Small intestine (tissue), 7 donors: ENCODE results near the gene WDFY2. TPM values are rescaled to one million over a fixed set of nuclear protein-coding genes. Genes with fewer than 3 reads are reported as not detected.
"Not testable (repeated sequence)": the region's sequence is repeated elsewhere in the genome, so short reads cannot be mapped to it uniquely, and the experiment has no call there.

Experiments
- DNase-seq, 2 donors: peaks; one replicate each; pipeline versions ENCODE4 v3.0.0 to v3.0.0-alpha.2; 2013
- FAIRE-seq: peaks from 2 replicates; lab custom pipeline; 2012; peaks lifted over from hg19 to GRCh38; lab: Jason Lieb, UNC
- H3K27ac ChIP-seq, 3 donors: one replicate each; pipeline ENCODE4 v1.5.1; 2013; ENCODE audit warnings: low read length in 2 of 3, mild to moderate bottlenecking in 2 of 3, control low read depth in 1 of 3, inconsistent platforms in 1 of 3, low read depth in 1 of 3, moderate library complexity in 1 of 3
- H3K27me3 ChIP-seq, 3 donors: one replicate each; pipeline ENCODE4 v1.6.1; 2013; ENCODE audit warnings: low read length in 3 of 3, inconsistent platforms in 1 of 3; ENCODE audit not compliant: control insufficient read depth in 3 of 3, insufficient read depth in 3 of 3
- H3K36me3 ChIP-seq, 3 donors: one replicate each; pipeline ENCODE4 v1.6.1; 2013; ENCODE audit warnings: low read length in 3 of 3, inconsistent platforms in 1 of 3, low read depth in 1 of 3, mild to moderate bottlenecking in 1 of 3, moderate library complexity in 1 of 3; ENCODE audit not compliant: control insufficient read depth in 3 of 3, insufficient read depth in 2 of 3
- H3K4me1 ChIP-seq, 3 donors: one replicate each; pipeline ENCODE4 v1.6.1; 2013; ENCODE audit warnings: low read length in 2 of 3, inconsistent platforms in 1 of 3, low read depth in 1 of 3, mild to moderate bottlenecking in 1 of 3, moderate library complexity in 1 of 3; ENCODE audit not compliant: control insufficient read depth in 3 of 3, insufficient read depth in 2 of 3
- H3K4me3 ChIP-seq, 3 donors: one replicate each; pipeline ENCODE4 v1.5.1; 2013; ENCODE audit warnings: low read length in 3 of 3, control low read depth in 1 of 3, inconsistent platforms in 1 of 3, low read depth in 1 of 3, mild to moderate bottlenecking in 1 of 3, moderate library complexity in 1 of 3
- H3K9me3 ChIP-seq, 2 donors: one replicate each; pipeline ENCODE4 v1.6.1; 2013; ENCODE audit warnings: low read depth in 1 of 2, low read length in 1 of 2; ENCODE audit not compliant: control insufficient read depth in 2 of 2, insufficient read depth in 1 of 2
- WGBS, 3 donors: extraction: QIAGEN DNeasy Blood & Tissue Kit; methylation state at CpG; one replicate each; pipeline ENCODE4 v1.1.7; 2013; 5-methylcytosine and 5-hydroxymethylcytosine counted together
- polyA plus RNA-seq, 4 donors: library from polyadenylated mRNA; stranded (reverse) in 3 of 4; unstranded in 1 of 4; fragments of 200-250 nt in 3 of 4; fragments of 120-200 nt in 1 of 4; gene quantifications; one replicate each; pipeline versions ENCODE4 v1.2.1 to v1.2.3, GENCODE V29; 2013
- donor health status: healthy with polysubstance abuse.
- donor health status: control.
- donor health status: control.
- donor health status: Bipolar disorder and iron deficiency.
- donor health status: healthy.

Gene WDFY2
- polyA plus RNA-seq, 4 donors = 0.81 to 5.4 (median 1.7) TPM

DNA sequence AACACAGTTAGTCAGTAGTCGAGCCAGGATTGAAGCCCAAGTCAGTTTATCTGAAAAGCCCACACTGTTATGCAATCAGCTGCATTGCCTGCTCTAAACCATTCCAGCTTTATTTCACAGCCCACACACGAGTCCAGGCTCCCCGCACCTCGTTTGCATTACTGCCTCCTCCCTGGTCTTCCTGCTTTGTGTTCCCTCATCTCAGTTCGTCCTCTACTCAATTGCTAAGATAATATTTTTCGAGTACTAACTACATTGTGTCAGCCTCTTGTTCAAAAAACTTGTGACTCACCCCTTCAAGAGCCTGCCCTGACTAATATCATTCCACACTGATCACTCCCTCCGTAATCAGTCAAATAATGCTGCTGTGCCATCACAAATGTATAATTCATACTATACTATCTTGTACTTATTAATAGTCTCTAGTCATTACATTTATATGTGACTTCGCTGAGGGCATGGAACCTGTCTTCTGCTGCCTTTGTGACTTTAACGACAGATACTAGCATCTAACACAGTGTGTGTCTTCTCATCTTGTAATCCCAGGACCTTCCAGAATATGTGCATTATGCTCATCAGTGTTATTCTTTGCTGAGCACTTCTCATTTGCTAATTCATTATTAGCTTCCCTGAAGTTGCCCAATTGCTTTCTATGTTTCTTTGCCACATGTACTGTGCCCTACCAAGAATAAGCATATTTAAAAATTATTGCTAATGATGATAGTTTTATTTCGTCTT lies 26.2 kb upstream of the WDFY2 start:
- FAIRE-seq (no peak), DNase-seq (no peak)
- H3K4me1 ChIP-seq = no peaks in the 10 kb centered on the region
- H3K36me3 ChIP-seq = no peaks in the 10 kb centered on the region
- no peaks in the 10 kb centered on the region for H3K27me3 ChIP-seq
- H3K9me3 ChIP-seq = no peaks in the 10 kb centered on the region
- no peak overlapping the region for H3K27ac ChIP-seq
- 56 to 65% (median 62%) methylated on average over 10 of the region's 10 CpGs for WGBS, 3 donors
- no peak overlapping the region for H3K4me3 ChIP-seq

GRCh38 chr13:51559946-51560735 lies 24.1 kb upstream of the WDFY2 start:
- Histone ChIP-seq H3K4me1 (no peaks in the 10 kb centered on the region), H3K9me3 (no peaks in the 10 kb centered on the region), H3K36me3 (no peaks in the 10 kb centered on the region), H3K27ac (no peak overlapping the region), H3K27me3 (no peaks in the 10 kb centered on the region), H3K4me3 (no peak overlapping the region)
- WGBS, 3 donors = 50 to 55% (median 52%) methylated on average over 1 of the region's 1 CpG
- FAIRE-seq = no peak
- no peak for DNase-seq

DNA sequence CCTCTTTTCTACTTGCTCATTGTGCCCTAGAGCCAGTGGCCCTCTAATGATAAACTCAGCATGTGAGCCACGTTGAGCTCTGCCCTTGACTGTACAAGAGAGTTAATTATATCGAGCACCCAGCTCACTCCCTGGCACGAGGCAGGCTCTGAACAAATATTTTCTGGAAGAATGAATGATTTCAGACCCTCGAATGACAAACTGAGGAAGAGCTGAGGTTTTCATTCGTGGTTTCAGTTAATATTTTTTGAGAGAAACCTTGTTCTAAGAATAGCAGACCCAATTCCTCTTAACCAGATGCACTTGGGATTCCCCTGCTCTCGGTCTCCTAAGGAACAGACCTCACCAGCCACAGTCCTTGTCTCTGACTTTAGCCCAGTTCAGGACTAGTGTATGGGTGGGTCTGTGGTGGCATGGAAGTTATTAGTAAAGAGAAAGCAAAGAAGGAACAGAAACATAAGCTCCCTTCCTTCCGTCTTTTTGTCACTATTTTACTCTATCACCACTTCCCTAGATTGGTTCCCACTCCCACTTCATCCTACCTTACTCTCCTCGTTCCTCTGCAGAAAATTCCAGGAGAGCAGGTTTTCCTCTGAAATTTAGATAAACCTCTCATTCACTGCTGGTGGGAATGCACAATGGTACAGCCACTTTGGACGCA lies 22.1 kb upstream of the WDFY2 start:
- Histone ChIP-seq H3K9me3 (peaks cover 0 to 3% of the 10 kb centered on the region in 2 donors), H3K36me3 (no peaks in the 10 kb centered on the region), H3K4me1 (no peaks in the 10 kb centered on the region), H3K27ac (no peak overlapping the region), H3K4me3 (no peak overlapping the region), H3K27me3 (no peaks in the 10 kb centered on the region)
- FAIRE-seq (no peak), DNase-seq (no peak)
- WGBS, 3 donors = 64 to 80% (median 65%) methylated on average over 9 of the region's 9 CpGs

DNA sequence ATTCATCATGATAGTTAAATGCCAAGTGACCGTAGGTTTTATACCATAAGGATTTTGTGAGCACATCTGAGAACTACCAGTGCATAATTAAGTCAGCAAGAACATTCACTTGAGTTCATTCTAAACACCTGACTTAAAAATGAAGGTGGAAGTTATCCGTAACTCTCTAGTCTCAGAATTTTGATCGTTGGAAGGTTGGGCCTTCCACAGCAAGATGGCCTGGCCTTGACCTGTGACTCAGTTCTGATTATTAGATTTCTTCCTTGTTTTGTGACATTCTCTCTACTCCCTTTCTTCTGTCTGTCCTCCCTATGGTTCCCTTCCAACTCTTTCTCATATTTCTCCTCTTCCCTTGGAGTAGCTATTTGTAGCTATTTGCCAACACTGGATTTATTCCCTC lies 20.0 kb upstream of the WDFY2 start:
- 80 to 89% (median 85%) methylated on average over 3 of the region's 3 CpGs for WGBS, 3 donors
- FAIRE-seq (no peak), DNase-seq (no peak)
- H3K36me3 ChIP-seq = no peaks in the 10 kb centered on the region
- H3K27me3 ChIP-seq = no peaks in the 10 kb centered on the region
- no peak overlapping the region for H3K27ac ChIP-seq
- no peak overlapping the region for H3K4me3 ChIP-seq
- H3K4me1 ChIP-seq = no peaks in the 10 kb centered on the region
- peaks cover 0 to 5% of the 10 kb centered on the region in 2 donors for H3K9me3 ChIP-seq

- H3K9me3 ChIP-seq = peaks cover 0 to 5% of the 10 kb centered on the region in 2 donors
- FAIRE-seq = no peak
- no peaks in the 10 kb centered on the region for H3K27me3 ChIP-seq
- no peaks in the 10 kb centered on the region for H3K4me1 ChIP-seq
- no peaks in the 10 kb centered on the region for H3K36me3 ChIP-seq
- no peak overlapping the region for H3K4me3 ChIP-seq
- no peak for DNase-seq
- H3K27ac ChIP-seq = no peak overlapping the region
- 83 to 92% (median 91%) methylated on average over 1 of the region's 1 CpG for whole genome bisulfite sequencing, 3 donors
Measured at GRCh38 chr13:51564671-51565070, 19.6 kb upstream of the WDFY2 start.

DNA sequence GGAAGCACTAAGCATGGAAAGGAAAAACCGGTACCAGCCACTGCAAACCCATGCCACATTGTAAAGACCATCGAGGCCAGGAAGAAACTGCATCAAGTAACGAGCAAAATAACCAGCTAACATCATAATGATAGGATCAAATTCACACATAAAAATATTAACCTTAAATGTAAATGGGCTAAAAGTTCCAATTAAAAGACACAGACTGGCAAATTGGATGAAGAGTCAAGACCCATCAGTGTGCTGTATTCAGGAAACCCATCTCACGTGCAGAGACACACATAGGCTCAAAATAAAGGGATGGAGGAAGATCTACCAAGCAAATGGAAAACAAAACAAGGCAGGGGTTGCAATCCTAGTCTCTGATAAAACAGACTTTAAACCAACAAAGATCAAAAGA lies 15.3 kb upstream of the WDFY2 start:
- not testable (repeated sequence) for FAIRE-seq, H3K27me3 ChIP-seq, H3K9me3 ChIP-seq, H3K4me3 ChIP-seq, DNase-seq, H3K27ac ChIP-seq, H3K36me3 ChIP-seq, H3K4me1 ChIP-seq
- 82 to 90% (median 86%) methylated on average over 3 to 4 of the region's 4 CpGs for WGBS, 3 donors

- no peaks in the 10 kb centered on the region for H3K4me1 ChIP-seq
- FAIRE-seq (no peak), DNase-seq (no peak)
- no peaks in the 10 kb centered on the region for H3K9me3 ChIP-seq
- H3K27ac ChIP-seq = no peak overlapping the region
- no peak overlapping the region for H3K4me3 ChIP-seq
- no peaks in the 10 kb centered on the region for H3K36me3 ChIP-seq
- WGBS, 3 donors = 94 to 95% (median 94%) methylated on average over 1 of the region's 1 CpG
- no peaks in the 10 kb centered on the region for H3K27me3 ChIP-seq
Measured at GRCh38 chr13:51576754-51577153, 7.5 kb upstream of the WDFY2 start.

DNA sequence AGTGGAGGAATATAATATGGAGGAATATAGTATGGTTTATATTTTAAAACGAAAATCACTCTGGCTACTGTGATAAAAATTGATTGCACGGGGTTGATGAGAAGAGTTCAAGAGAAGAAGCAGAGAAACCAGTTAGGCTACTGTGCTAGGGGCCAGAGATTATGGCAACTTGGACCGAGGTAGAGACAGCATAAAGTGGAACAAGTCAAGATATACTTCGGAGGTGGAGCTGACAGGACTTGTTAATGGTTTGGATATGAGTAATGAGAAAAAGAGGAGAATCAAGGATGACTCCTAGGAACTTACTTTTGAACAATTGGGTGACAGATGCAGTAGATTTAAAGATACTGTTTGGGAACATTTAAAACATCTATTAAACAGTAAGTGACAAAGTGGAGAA lies 6.6 kb upstream of the WDFY2 start:
- no peak overlapping the region for H3K4me3 ChIP-seq
- H3K27ac ChIP-seq = no peak overlapping the region
- 11 to 60% (median 29%) methylated on average over 4 of the region's 4 CpGs for WGBS, 3 donors
- H3K9me3 ChIP-seq = no peaks in the 10 kb centered on the region
- no peaks in the 10 kb centered on the region for H3K36me3 ChIP-seq
- no peaks in the 10 kb centered on the region for H3K27me3 ChIP-seq
- FAIRE-seq = no peak
- DNase-seq = no peak
- H3K4me1 ChIP-seq = no peaks in the 10 kb centered on the region
